ENCODE results near the gene SIX1.

DNA sequence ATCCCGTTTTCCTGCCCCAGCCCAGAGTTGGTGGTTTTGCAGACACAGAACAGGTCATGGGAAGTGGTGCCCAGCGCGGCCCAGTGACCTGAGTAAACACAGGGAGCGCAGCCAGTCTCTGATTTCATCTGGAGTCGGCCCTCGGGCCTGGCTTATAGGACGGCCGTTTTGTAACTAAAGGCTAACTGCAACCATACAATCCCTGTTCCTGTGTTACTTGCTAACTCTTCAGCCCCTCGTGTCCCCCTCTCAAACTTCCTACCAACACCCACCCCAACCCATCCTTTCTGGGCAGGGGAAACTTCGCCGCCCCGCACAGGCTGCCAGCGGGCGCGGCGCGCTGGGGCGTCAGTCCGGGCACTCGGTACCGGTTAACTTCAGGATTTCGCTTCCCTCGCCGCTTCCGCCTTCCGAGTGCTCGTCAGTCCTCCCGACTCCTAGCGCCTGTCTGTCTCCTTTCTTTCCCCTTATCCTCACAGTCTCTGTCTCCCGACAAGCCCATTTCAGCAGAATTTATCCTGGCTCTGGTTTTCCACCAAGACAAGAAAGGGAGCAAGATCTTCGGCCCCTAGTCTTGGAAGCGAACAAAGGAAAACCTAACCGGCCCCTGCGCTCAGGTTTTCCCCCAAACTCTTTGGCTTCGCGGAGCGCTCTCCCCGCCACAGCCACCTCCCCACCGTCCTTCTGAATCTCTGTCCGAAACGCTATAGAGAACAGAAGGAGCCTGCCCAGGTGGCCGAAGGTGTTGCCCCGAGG is 2.0 kb downstream of the SIX1 start:
- TF ChIP-seq, protein P1, sequence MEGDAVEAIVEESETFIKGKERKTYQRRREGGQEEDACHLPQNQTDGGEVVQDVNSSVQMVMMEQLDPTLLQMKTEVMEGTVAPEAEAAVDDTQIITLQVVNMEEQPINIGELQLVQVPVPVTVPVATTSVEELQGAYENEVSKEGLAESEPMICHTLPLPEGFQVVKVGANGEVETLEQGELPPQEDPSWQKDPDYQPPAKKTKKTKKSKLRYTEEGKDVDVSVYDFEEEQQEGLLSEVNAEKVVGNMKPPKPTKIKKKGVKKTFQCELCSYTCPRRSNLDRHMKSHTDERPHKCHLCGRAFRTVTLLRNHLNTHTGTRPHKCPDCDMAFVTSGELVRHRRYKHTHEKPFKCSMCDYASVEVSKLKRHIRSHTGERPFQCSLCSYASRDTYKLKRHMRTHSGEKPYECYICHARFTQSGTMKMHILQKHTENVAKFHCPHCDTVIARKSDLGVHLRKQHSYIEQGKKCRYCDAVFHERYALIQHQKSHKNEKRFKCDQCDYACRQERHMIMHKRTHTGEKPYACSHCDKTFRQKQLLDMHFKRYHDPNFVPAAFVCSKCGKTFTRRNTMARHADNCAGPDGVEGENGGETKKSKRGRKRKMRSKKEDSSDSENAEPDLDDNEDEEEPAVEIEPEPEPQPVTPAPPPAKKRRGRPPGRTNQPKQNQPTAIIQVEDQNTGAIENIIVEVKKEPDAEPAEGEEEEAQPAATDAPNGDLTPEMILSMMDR (IDR thresholded peaks at IDR 0.05 in 4 of 5, conservative IDR thresholded peaks at IDR 0.05 in 1 of 5), result no peak
- peak; percentile 55 to 79 for TF ChIP-seq POLR2A (IDR thresholded peaks at IDR 0.05)

All from gastrocnemius medialis (tissue), 4 donors.